ENCODE results near the gene TLCD4. TPM values are rescaled to one million over a fixed set of nuclear protein-coding genes. Genes with fewer than 3 reads are reported as not detected.

The TLCD4 gene
- total RNA-seq, 4 donors from 2014 or later = 2.5 to 18.9 (median 12.4) TPM

DNA sequence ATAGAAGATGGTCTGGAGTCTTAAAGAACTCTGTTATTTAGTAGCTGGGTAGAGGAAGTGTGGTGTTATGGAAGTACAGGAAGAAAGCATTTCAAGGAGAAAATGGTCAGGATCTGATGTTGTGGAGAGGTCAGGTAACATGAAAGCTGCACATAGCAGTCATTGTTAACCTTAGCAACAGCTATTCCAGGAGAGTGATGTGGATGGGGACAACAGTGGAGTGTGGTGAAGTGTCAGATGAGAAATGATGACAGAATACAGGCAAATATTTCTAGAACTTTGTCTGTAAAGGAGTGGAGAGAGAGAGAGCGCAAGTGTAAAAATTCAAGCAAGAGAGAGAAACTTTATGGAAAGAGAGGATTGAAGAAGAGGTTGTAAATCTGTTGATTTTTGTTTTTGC, 15.6 kb downstream of the TLCD4 start:
- no peak for DNase-seq
- Histone ChIP-seq H3K36me3 (no peaks in the 10 kb centered on the region), H3K9me3 (no peaks in the 10 kb centered on the region), H3K27me3 (no peaks in the 10 kb centered on the region), H3K27ac (no peak overlapping the region), H3K4me1 (no peaks in the 10 kb centered on the region), H3K4me3 (no peak overlapping the region)
- TF ChIP-seq CTCF (IDR thresholded peaks at IDR 0.05) (no peak), POLR2A (IDR thresholded peaks at IDR 0.05) (no peak)

- TF ChIP-seq POLR2A (IDR thresholded peaks at IDR 0.05) = no peak
- no peak for TF ChIP-seq CTCF (IDR thresholded peaks at IDR 0.05)
- Histone ChIP-seq H3K36me3 (no peaks in the 10 kb centered on the region), H3K4me1 (no peaks in the 10 kb centered on the region), H3K27ac (no peak overlapping the region), H3K27me3 (no peaks in the 10 kb centered on the region), H3K4me3 (no peak overlapping the region), H3K9me3 (no peaks in the 10 kb centered on the region)
- DNase-seq = no peak
Measured at GRCh38 chr1:95133687-95134086, 16.5 kb downstream of the TLCD4 start.

- Histone ChIP-seq H3K9me3 (no peaks in the 10 kb centered on the region), H3K27ac (no peak overlapping the region), H3K36me3 (no peaks in the 10 kb centered on the region), H3K4me1 (no peaks in the 10 kb centered on the region), H3K4me3 (no peak overlapping the region), H3K27me3 (no peaks in the 10 kb centered on the region)
- TF ChIP-seq CTCF (IDR thresholded peaks at IDR 0.05) (no peak), POLR2A (IDR thresholded peaks at IDR 0.05) (no peak)
- DNase-seq = no peak
Measured at GRCh38 chr1:95138223-95138622, 21.1 kb downstream of the TLCD4 start.

GRCh38 chr1:95139039-95139438, 21.9 kb downstream of the TLCD4 start:
- no peak for TF ChIP-seq POLR2A (IDR thresholded peaks at IDR 0.05)
- no peak for TF ChIP-seq CTCF (IDR thresholded peaks at IDR 0.05)
- Histone ChIP-seq H3K27ac (no peak overlapping the region), H3K4me1 (no peaks in the 10 kb centered on the region), H3K9me3 (no peaks in the 10 kb centered on the region), H3K36me3 (no peaks in the 10 kb centered on the region), H3K27me3 (no peaks in the 10 kb centered on the region), H3K4me3 (no peak overlapping the region)
- DNase-seq = no peak

DNA sequence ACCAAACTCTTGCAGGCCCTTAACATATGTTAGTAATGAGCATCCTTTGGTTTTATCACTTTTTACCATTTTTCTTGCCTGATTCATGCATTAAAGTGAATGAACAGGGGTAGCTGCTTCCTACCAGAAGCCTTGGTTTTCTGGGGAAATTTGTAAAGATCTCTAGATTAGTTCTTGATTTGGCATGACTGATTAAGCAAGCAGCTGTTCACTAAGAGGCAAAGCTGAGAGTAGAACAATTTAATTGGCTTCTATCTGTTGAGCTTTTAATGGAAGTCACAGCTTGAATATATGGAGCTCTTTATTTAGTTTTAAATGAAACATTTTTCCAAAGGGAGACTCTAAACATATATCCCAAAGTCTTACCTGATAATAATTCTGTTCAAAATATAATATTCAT, 23.6 kb downstream of the TLCD4 start:
- H3K27ac ChIP-seq = no peak overlapping the region
- H3K36me3 ChIP-seq = no peaks in the 10 kb centered on the region
- no peak for TF ChIP-seq CTCF (IDR thresholded peaks at IDR 0.05)
- TF ChIP-seq POLR2A (IDR thresholded peaks at IDR 0.05) = no peak
- no peaks in the 10 kb centered on the region for H3K27me3 ChIP-seq
- no peaks in the 10 kb centered on the region for H3K9me3 ChIP-seq
- H3K4me3 ChIP-seq = no peak overlapping the region
- H3K4me1 ChIP-seq = no peaks in the 10 kb centered on the region
- DNase-seq = no peak

GRCh38 chr1:95145493-95145892, 28.3 kb downstream of the TLCD4 start:
- no peaks in the 10 kb centered on the region for H3K36me3 ChIP-seq
- TF ChIP-seq POLR2A (IDR thresholded peaks at IDR 0.05) (no peak), CTCF (IDR thresholded peaks at IDR 0.05) (no peak)
- H3K9me3 ChIP-seq = no peaks in the 10 kb centered on the region
- DNase-seq = no peak
- H3K4me1 ChIP-seq = no peaks in the 10 kb centered on the region
- H3K27me3 ChIP-seq = no peaks in the 10 kb centered on the region
- no peak overlapping the region for H3K27ac ChIP-seq
- no peak overlapping the region for H3K4me3 ChIP-seq
